Erythroblast (primary cell): ENCODE data around the gene CSH2.
"Not testable (repeated sequence)": the region's sequence is repeated elsewhere in the genome, so short reads cannot be mapped to it uniquely, and the experiment has no call there.

ENCODE experiments used
- GATA1 ChIP-seq: IDR thresholded peaks from 2 replicates; pipeline ENCODE4 v1.6.1; 2011; ENCODE audit warnings: low read depth, mild to moderate bottlenecking, control low read depth, low read length, moderate library complexity
- POLR2A ChIP-seq: IDR thresholded peaks from 2 replicates; pipeline ENCODE4 v1.6.1; 2011; ENCODE audit warnings: mild to moderate bottlenecking, low read length

GRCh38 chr17:63885119-63885518 is 11.6 kb upstream of the CSH2 start:
- not testable (repeated sequence) for TF ChIP-seq POLR2A, GATA1
